Measurements from ENCODE around the gene MYO6. TPM values are rescaled to one million over a fixed set of nuclear protein-coding genes. Genes with fewer than 3 reads are reported as not detected.

Gene MYO6
- total and polyA plus RNA-seq, 7 donors = 0.93 to 3.7 (median 2.4) TPM

- no peak for TF ChIP-seq CTCF (IDR thresholded peaks at IDR 0.05)
- no peaks in the 10 kb centered on the region for H3K27me3 ChIP-seq (ENCODE audit: insufficient read depth in 3 of 3, low read length in 2 of 3)
- no peaks in the 10 kb centered on the region for H3K4me1 ChIP-seq
- H3K9me3 ChIP-seq = no peaks in the 10 kb centered on the region
- H3K4me3 ChIP-seq = no peak overlapping the region
- intact Hi-C loops (cut with DNase I) = no loop called here
- no peak overlapping the region for H3K27ac ChIP-seq
- 82 to 93% (median 91%) methylated on average over 1 of the region's 1 CpG for WGBS, 3 donors
- DNase-seq = no peak
- H3K36me3 ChIP-seq (ENCODE audit: insufficient read depth in 1 of 2, low read depth in 1 of 2) = no peaks in the 10 kb centered on the region
- no peak for ATAC-seq
Measured at GRCh38 chr6:75760320-75760719, 11.3 kb downstream of the MYO6 start.

DNA sequence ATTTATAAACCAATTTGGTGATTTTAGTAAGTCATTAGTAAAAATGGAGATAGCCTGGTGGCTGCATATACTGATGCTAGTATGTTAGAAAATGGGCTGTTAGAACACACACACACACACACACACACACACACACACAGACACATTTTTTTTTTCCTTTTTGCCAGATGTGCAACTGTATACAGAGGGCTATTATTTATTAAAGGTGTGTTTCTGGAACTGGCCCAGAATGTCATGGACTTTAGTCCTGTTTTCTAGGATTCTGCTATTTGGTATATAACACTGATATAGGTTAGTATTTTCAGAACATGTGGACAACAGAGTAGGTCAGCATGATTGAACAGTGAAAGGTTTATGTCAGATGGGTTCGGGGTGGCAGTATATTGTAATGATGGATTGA is 12.4 kb downstream of the MYO6 start:
- Histone ChIP-seq H3K27me3 (ENCODE audit: insufficient read depth in 3 of 3, low read length in 2 of 3) (no peaks in the 10 kb centered on the region), H3K27ac (no peak overlapping the region), H3K4me3 (no peak overlapping the region), H3K36me3 (ENCODE audit: insufficient read depth in 1 of 2, low read depth in 1 of 2) (no peaks in the 10 kb centered on the region), H3K4me1 (no peaks in the 10 kb centered on the region), H3K9me3 (no peaks in the 10 kb centered on the region)
- no peak for TF ChIP-seq CTCF (IDR thresholded peaks at IDR 0.05)
- intact Hi-C loops (cut with DNase I) = no loop called here
- WGBS, 3 donors = 96 to 100% (median 98%) methylated on average over 1 of the region's 1 CpG
- ATAC-seq = no peak
- no peak for DNase-seq

DNA sequence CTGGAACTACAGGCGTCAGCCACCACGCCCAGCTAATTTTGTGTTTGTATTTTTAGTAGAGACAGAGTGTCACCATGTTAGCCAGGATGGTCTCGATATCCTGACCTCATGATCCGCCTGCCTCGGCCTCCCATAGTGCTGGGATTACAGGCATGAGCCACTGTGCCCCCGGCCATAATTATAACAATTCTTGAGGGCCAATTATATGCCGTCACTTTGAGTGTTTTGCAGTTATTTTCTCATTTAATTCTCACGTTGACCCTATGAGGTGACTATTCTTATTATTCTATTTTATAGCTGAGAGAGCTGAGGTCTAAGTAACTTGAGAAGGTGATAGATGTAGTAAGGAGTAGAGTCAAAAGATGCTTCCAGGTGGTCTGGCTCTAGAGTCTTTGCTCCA is 13.0 kb downstream of the MYO6 start:
- no peak for ATAC-seq
- DNase-seq = no peak
- TF ChIP-seq CTCF (IDR thresholded peaks at IDR 0.05) = no peak
- WGBS, 3 donors = 93 to 95% (median 93%) methylated on average over 8 of the region's 8 CpGs
- Histone ChIP-seq H3K4me3 (no peak overlapping the region), H3K9me3 (no peaks in the 10 kb centered on the region), H3K36me3 (ENCODE audit: insufficient read depth in 1 of 2, low read depth in 1 of 2) (no peaks in the 10 kb centered on the region), H3K27me3 (ENCODE audit: insufficient read depth in 3 of 3, low read length in 2 of 3) (no peaks in the 10 kb centered on the region), H3K4me1 (no peaks in the 10 kb centered on the region), H3K27ac (no peak overlapping the region)
- intact Hi-C loops (cut with DNase I) = no loop called here

DNA sequence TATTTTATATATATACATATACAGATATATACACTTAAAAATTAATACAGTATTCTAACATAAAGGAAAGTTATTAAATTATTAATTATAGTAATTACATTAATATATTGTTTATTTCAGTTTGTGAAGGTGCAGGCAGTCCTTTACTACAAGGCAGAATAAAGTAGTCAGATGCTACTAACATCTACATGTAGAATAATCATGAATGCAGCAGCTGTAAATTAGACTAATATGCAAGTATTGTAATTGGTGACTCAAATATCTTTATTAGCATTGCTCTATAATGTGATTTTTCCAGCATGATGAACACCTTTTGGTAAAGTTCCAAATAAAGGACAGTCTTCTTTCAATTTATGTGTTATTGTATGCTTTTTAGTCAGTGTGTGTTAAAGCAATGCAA is 17.3 kb downstream of the MYO6 start:
- DNase-seq = no peak
- no peak for TF ChIP-seq CTCF (IDR thresholded peaks at IDR 0.05)
- no peaks in the 10 kb centered on the region for H3K4me1 ChIP-seq
- ATAC-seq = no peak
- H3K9me3 ChIP-seq = no peaks in the 10 kb centered on the region
- H3K27me3 ChIP-seq (ENCODE audit: insufficient read depth in 3 of 3, low read length in 2 of 3) = no peaks in the 10 kb centered on the region
- H3K4me3 ChIP-seq = no peak overlapping the region
- no peak overlapping the region for H3K27ac ChIP-seq
- intact Hi-C loops (cut with DNase I) = no loop called here
- no peaks in the 10 kb centered on the region for H3K36me3 ChIP-seq (ENCODE audit: insufficient read depth in 1 of 2, low read depth in 1 of 2)

GRCh38 chr6:75770844-75771243 is 21.8 kb downstream of the MYO6 start:
- Histone ChIP-seq H3K4me3 (no peak overlapping the region), H3K4me1 (peaks cover 5% of the 10 kb centered on the region), H3K9me3 (no peaks in the 10 kb centered on the region), H3K36me3 (ENCODE audit: insufficient read depth in 1 of 2, low read depth in 1 of 2) (no peaks in the 10 kb centered on the region), H3K27me3 (ENCODE audit: insufficient read depth in 3 of 3, low read length in 2 of 3) (no peaks in the 10 kb centered on the region), H3K27ac (no peak overlapping the region)
- 91 to 95% (median 93%) methylated on average over 5 of the region's 5 CpGs for WGBS, 3 donors
- DNase-seq = no peak
- intact Hi-C loops (cut with DNase I) = no loop called here
- TF ChIP-seq CTCF (IDR thresholded peaks at IDR 0.05) = no peak
- ATAC-seq = no peak
